Measurements from ENCODE around the gene IMMP2L. TPM values are rescaled to one million over a fixed set of nuclear protein-coding genes. Genes with fewer than 3 reads are reported as not detected.
A peak's percentile ranks its signal among the peaks of the same experiment; 100 is the strongest.

The IMMP2L gene
- total RNA-seq, 1 donor from 2014 or later, result 31.9 TPM

DNA sequence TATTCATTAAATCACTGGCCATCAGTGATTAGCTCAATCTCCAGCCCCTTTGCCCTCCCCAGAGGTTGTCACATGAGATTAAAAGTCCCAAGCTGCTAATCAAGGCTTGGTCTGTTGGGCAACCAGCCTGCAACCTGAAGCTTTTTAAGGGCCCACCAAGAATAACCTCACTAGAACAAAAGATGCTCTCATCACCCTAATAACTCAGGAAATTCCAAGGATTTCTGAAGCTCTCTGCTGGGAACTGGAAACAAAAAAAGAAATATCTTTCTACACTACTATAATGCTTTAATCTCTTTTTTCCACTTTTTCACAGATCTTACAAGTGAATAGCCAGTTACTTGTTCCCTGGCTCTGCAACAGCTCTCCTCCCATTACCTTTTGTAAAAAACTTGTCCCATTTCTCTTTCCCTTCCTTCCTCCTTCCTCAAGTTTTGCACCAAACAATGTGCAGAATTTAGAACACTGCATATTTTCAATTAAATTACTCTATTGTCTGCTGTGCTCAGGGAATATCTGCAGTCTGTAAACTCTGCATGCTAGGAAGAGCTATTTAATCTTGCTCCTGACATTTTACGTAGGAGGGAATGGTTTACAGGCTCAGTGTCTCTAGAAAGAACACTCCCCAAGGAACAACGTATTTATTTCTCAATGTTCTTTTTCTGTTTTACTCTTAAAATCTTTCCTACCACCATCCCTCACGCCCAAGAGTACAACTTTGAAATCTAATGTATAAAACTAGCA lies 169.1 kb downstream of the IMMP2L start:
- Mint-ChIP-seq H3K9me3 (peaks cover 6% of the 10 kb centered on the region), H3K4me3 (no peak overlapping the region), H3K27me3 (no peaks in the 10 kb centered on the region), H3K27ac (no peak overlapping the region), H3K4me1 (peaks cover 17% of the 10 kb centered on the region), H3K36me3 (ENCODE audit: low read depth) (peaks cover 7% of the 10 kb centered on the region)
- intact Hi-C loops (cut with micrococcal nuclease), result no loop called here
- TF ChIP-seq, protein P1, sequence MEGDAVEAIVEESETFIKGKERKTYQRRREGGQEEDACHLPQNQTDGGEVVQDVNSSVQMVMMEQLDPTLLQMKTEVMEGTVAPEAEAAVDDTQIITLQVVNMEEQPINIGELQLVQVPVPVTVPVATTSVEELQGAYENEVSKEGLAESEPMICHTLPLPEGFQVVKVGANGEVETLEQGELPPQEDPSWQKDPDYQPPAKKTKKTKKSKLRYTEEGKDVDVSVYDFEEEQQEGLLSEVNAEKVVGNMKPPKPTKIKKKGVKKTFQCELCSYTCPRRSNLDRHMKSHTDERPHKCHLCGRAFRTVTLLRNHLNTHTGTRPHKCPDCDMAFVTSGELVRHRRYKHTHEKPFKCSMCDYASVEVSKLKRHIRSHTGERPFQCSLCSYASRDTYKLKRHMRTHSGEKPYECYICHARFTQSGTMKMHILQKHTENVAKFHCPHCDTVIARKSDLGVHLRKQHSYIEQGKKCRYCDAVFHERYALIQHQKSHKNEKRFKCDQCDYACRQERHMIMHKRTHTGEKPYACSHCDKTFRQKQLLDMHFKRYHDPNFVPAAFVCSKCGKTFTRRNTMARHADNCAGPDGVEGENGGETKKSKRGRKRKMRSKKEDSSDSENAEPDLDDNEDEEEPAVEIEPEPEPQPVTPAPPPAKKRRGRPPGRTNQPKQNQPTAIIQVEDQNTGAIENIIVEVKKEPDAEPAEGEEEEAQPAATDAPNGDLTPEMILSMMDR (IDR thresholded peaks at IDR 0.05), result no peak
- POLR2A ChIA-PET, result no interaction called here
- no peak for ATAC-seq (ENCODE audit: low read depth)
- CTCF ChIA-PET, result no interaction called here
- no peak for DNase-seq

DNA sequence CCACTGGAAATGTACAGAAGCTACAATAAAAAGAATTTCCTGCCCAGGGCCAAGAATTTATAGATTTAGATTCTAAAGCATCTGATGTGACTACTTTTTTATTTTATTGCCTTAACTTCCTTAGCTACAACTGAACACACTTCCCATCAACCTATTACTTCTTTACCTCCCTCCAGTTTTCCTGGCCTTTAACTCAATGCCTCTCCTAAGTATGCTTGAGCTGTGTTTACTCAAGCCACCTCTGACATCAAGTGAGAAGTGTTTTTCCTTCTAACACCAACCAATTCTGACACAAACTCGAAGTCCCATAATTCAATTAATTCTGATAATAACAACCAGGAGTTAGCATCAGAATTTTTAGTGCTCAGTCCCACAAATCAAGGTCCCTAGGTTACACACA lies 170.0 kb downstream of the IMMP2L start:
- DNase-seq (no peak), ATAC-seq (ENCODE audit: low read depth) (no peak)
- intact Hi-C loops (cut with micrococcal nuclease), result no loop called here
- peaks cover 6% of the 10 kb centered on the region for H3K9me3 Mint-ChIP-seq
- no peak overlapping the region for H3K27ac Mint-ChIP-seq
- CTCF ChIA-PET, result no interaction called here
- TF ChIP-seq, protein P1 (IDR thresholded peaks at IDR 0.05), result no peak
- H3K36me3 Mint-ChIP-seq (ENCODE audit: low read depth), result peaks cover 7% of the 10 kb centered on the region
- H3K4me3 Mint-ChIP-seq, result no peak overlapping the region
- no peaks in the 10 kb centered on the region for H3K27me3 Mint-ChIP-seq
- POLR2A ChIA-PET, result no interaction called here
- peaks cover 19% of the 10 kb centered on the region for H3K4me1 Mint-ChIP-seq

DNA sequence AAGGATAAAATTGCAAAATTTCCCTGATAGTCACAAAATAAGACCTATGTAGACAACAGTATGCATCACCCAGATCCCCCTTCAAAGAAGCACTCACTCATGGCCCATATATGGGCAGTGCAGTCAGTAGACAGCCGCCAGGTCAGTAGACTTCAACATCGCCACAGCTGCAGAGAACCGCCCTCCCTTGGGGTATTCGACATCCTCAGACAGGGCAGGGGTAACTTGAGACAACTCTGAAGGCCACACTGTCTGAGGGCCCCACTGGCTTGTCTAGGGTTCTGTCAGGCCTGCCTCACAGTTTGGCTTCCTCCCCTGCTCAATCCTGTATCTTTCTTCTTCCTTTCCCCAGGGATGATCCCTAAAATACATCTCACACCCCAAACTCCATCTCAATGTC lies 172.3 kb downstream of the IMMP2L start:
- no peak overlapping the region for H3K4me3 Mint-ChIP-seq
- H3K4me1 Mint-ChIP-seq, result peaks cover 19% of the 10 kb centered on the region
- no peaks in the 10 kb centered on the region for H3K27me3 Mint-ChIP-seq
- CTCF ChIA-PET, result no interaction called here
- peaks cover 4% of the 10 kb centered on the region for H3K9me3 Mint-ChIP-seq
- DNase-seq (no peak), ATAC-seq (ENCODE audit: low read depth) (no peak)
- TF ChIP-seq, protein P1 (IDR thresholded peaks at IDR 0.05), result no peak
- intact Hi-C loops (cut with micrococcal nuclease), result no loop called here
- H3K27ac Mint-ChIP-seq, result no peak overlapping the region
- H3K36me3 Mint-ChIP-seq (ENCODE audit: low read depth), result peaks cover 3% of the 10 kb centered on the region
- POLR2A ChIA-PET, result no interaction called here

DNA sequence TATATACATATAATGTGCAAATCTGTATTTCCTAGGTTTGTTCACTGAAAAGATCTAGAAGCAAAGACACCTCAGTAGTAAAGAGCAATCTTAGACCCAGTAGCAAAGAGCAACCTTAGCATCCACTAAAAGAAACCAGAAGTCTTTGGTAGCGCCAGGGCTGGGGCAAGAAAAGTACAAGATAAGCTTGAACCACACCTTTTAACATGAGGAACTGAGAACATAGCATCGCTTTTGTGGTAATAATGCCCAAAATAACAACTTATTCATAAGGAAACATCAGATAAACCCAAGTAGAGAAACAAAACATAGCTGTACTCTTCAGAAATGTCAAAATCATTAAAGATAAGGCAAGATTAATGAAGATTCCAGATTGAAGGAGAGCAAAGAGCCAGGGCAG lies 173.4 kb downstream of the IMMP2L start:
- H3K27me3 Mint-ChIP-seq, result no peaks in the 10 kb centered on the region
- H3K9me3 Mint-ChIP-seq, result peaks cover 4% of the 10 kb centered on the region
- no peaks in the 10 kb centered on the region for H3K36me3 Mint-ChIP-seq (ENCODE audit: low read depth)
- no peak overlapping the region for H3K27ac Mint-ChIP-seq
- ATAC-seq (ENCODE audit: low read depth), result peak; percentile 78
- H3K4me3 Mint-ChIP-seq, result no peak overlapping the region
- POLR2A ChIA-PET, result no interaction called here
- no peak for DNase-seq
- intact Hi-C loops (cut with micrococcal nuclease), result no loop called here
- peaks cover 19% of the 10 kb centered on the region for H3K4me1 Mint-ChIP-seq
- TF ChIP-seq, protein P1 (IDR thresholded peaks at IDR 0.05), result no peak
- CTCF ChIA-PET, result no interaction called here

DNA sequence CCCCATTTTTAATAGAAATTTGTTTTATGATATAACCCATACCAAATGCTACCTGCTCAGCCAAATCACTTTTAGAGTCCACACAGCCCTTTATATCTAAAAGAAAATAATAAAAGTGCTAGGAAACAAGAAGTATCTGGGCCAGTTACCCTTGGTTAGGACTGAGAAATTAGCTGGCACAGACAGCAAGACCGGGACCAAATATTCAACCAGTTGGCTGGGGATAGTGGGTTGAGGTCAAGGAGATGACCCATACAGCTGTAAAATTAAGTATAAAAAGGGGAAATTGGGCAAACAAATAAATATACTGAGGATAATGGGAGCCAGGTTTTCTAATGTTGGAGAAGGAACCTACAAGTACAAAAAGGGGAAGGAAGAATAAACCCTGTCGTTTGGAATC lies 174.3 kb downstream of the IMMP2L start:
- intact Hi-C loops (cut with micrococcal nuclease), result no loop called here
- no peaks in the 10 kb centered on the region for H3K27me3 Mint-ChIP-seq
- TF ChIP-seq, protein P1 (IDR thresholded peaks at IDR 0.05), result no peak
- no peak overlapping the region for H3K27ac Mint-ChIP-seq
- CTCF ChIA-PET, result no interaction called here
- ATAC-seq (ENCODE audit: low read depth), result no peak
- no peaks in the 10 kb centered on the region for H3K36me3 Mint-ChIP-seq (ENCODE audit: low read depth)
- POLR2A ChIA-PET, result no interaction called here
- peaks cover 4% of the 10 kb centered on the region for H3K9me3 Mint-ChIP-seq
- no peak for DNase-seq
- H3K4me1 Mint-ChIP-seq, result peaks cover 19% of the 10 kb centered on the region
- no peak overlapping the region for H3K4me3 Mint-ChIP-seq
